ENCODE measurements around the gene TTLL9.

DNA sequence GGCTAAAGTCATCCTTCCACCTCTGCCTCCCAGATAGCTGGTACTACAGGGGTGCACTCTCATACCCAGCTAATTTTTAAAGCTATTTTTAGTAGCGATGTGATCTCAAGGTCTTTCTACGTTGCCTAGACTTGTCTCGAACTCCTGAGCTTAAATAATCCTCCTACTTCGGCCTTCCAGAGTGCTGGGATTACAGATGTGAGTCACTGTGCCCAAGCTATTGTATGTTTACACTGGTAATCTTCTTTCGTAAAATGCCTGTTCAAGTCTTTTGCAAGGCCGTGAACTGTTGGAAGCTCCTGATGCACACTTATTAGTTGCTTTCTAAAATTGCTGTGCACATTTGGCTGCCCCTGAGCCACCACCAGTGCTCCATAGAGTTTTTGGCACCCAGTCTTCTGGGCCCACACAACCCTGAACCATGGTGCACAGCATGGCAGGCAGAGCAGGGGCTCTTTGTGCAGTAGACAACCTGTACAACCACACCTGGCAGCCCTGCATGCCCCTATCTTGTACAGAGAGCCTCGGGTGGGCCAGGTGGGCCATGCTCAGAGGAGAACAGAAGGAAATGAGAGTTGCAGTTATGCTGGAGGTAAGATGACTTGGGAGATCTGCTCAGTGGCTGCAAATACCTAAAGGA, 48.2 kb downstream of the TTLL9 start:
- no peak for TF ChIP-seq POLR2A (IDR thresholded peaks at IDR 0.05)
- TF ChIP-seq POLR2AphosphoS5 (IDR thresholded peaks at IDR 0.05), result no peak
- no peak for TF ChIP-seq CTCF (IDR thresholded peaks at IDR 0.05)

Data from prostate gland (tissue), 2 donors.